Right lobe of liver (tissue), 6 donors: ENCODE data around the gene ATL1. TPM values are rescaled to one million over a fixed set of nuclear protein-coding genes. Genes with fewer than 3 reads are reported as not detected.
A peak's percentile ranks its signal among the peaks of the same experiment; 100 is the strongest.

Experiments
- ATAC-seq, 4 donors: fragments of 200-7000 bp; cut with Tn5 transposase; one replicate each; pipeline ENCODE4 v1.9.1; 2020; ENCODE audit warnings: mild to moderate bottlenecking in 4 of 4, moderate library complexity in 4 of 4
- DNase-seq, 3 donors: peaks; one replicate each; pipeline ENCODE4 v3.0.0-alpha.2; 2020
- H3K27ac ChIP-seq, 3 donors: fragments of 200-600 bp; one replicate each; pipeline ENCODE4 v1.8.0; 2022
- H3K27me3 ChIP-seq, 2 donors: fragments of 200-600 bp; one replicate each; pipeline ENCODE4 v1.8.0; 2022
- H3K36me3 ChIP-seq, 4 donors: fragments of 200-600 bp; sonication (generic) in 1 of 4; one replicate each; pipeline versions ENCODE4 v1.5.1 to v1.8.0; 2017 to 2022; ENCODE audit warnings: control low read depth in 1 of 4
- H3K4me1 ChIP-seq, 4 donors: fragments of 200-600 bp; sonication (generic) in 1 of 4; one replicate each; pipeline versions ENCODE4 v1.5.1 to v1.8.0; 2017 to 2022; ENCODE audit warnings: control low read depth in 1 of 4
- H3K4me3 ChIP-seq, 3 donors: fragments of 200-600 bp; one replicate each; pipeline ENCODE4 v1.8.0; 2022
- H3K9me3 ChIP-seq, 4 donors: fragments of 200-600 bp; sonication (generic) in 1 of 4; one replicate each; pipeline versions ENCODE4 v1.5.1 to v1.8.0; 2017 to 2022; ENCODE audit warnings: control low read depth in 1 of 4
- POLR2A ChIP-seq: fragments of 450-650 bp; IDR thresholded peaks from one replicate; pipeline ENCODE4 v1.6.1; 2017; ENCODE audit warnings: antibody characterized with exemption, mild to moderate bottlenecking
- WGBS: methylation state at CpG from one replicate; pipeline ENCODE4 v1.1.6; 2018; ENCODE audit warnings: low coverage, low lambda C conversion rate; ENCODE audit not compliant: insufficient coverage; ENCODE audit errors: missing lambda C conversion rate; 5-methylcytosine and 5-hydroxymethylcytosine counted together
- intact Hi-C, 2 donors: fragments of 100-400 bp; cut with DNase I; formaldehyde crosslinking; loops; one replicate each; pipeline versions ENCODE4 v1.11.2 to v1.14.1; 2022
- total RNA-seq, 6 experiments: library from RNA; depleted of rRNA in 2 of 6; stranded (reverse); fragments of >200 nt in 2 of 6; fragmentation: NEBNext Ultra II Directional in 3 of 6; extraction: Animal tissue kit (Norgen Biotek cat#: 25700) in 3 of 6; gene quantifications; one replicate each; pipeline versions ENCODE4 v1.1.0 to v1.2.4, GENCODE V29; 2016 to 2023
- TF ChIP-seq, protein P1 (sequence below), 4 donors: fragments of 200-600 bp in 3 of 4; fragments of 450-650 bp in 1 of 4; IDR thresholded peaks; one replicate each; pipeline versions ENCODE4 v1.5.1 to v1.8.0; 2016 to 2022; ENCODE audit warnings: antibody characterized with exemption in 4 of 4, mild to moderate bottlenecking in 2 of 4
- donor health status: DM: no; HTN: yes; CAD: no.
- donor health status: DM: no; HTN: no; CAD: no.
- donor health status: DM: no; HTN: no; CAD: no.
- donor health status: DM: no; HTN: yes; CAD: no.
- donor health status: DM: no; HTN: yes; CAD: no.

Gene ATL1
- total RNA-seq, 6 experiments from 2014 or later, result 0.18 to 0.47 (median 0.27) TPM; not detected in 1

DNA sequence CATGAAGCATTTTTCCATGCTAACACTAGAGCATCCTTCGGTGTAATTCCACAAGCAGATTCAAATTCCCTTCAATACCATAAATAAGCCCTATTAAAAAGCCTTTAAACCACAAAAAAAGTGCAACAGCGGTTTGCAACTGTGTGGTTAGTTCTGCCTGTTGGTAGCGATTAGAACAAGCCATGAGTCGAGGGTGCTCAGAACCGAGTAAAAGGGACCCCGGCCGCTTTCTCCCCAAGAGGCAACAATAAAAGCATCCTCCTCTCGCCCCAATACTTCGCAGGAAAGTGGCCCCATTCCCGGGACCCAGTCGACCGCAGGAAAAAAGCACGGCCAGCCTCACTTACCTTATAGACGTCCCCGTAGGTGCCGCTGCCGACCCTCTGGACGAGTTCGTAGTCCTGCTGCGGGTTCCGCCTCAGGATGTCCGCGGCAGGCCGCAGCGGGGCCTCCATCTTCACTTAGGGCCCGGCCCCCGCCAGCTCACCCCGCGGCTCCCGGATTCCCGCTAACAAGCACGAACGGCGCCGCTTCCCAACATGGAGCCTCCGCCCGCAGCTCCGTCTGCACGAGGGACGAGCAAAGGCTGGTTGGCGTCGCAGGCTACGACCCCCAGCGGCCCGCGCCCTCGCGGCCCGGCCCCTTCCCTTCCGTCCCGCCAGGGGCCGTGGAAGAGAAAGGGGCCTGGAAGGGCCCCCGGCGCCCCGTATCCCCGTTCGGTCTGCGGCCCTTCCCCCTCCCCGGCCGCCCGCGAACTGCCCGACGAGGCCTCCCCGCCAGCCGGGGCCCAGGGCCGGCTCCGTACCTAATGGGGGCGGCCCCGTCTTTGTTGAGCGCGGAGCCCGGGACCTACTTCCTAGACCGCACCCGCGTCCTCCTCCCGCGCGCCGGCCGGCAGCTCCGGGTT lies 28.1 kb upstream of the ATL1 start:
- peak; percentile 53 to 68 (median 62) for ATAC-seq
- TF ChIP-seq, protein P1, sequence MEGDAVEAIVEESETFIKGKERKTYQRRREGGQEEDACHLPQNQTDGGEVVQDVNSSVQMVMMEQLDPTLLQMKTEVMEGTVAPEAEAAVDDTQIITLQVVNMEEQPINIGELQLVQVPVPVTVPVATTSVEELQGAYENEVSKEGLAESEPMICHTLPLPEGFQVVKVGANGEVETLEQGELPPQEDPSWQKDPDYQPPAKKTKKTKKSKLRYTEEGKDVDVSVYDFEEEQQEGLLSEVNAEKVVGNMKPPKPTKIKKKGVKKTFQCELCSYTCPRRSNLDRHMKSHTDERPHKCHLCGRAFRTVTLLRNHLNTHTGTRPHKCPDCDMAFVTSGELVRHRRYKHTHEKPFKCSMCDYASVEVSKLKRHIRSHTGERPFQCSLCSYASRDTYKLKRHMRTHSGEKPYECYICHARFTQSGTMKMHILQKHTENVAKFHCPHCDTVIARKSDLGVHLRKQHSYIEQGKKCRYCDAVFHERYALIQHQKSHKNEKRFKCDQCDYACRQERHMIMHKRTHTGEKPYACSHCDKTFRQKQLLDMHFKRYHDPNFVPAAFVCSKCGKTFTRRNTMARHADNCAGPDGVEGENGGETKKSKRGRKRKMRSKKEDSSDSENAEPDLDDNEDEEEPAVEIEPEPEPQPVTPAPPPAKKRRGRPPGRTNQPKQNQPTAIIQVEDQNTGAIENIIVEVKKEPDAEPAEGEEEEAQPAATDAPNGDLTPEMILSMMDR (IDR thresholded peaks at IDR 0.05), result no peak
- TF ChIP-seq POLR2A, result no peak
- intact Hi-C loops, result loop anchor here (5.0 to 10.0 kb wide), 2 partner anchors 207 to 215 kb away; no protein-coding TSS in a partner anchor
- 4% methylated on average over 11 of the region's 82 CpGs for WGBS
- H3K9me3 ChIP-seq, result no peaks in the 10 kb centered on the region
- H3K4me1 ChIP-seq, result peaks cover 0 to 15% (median 6%) of the 10 kb centered on the region in 4 donors
- peak; percentile 64 to 65 (median 64) for DNase-seq
- H3K27me3 ChIP-seq, result no peaks in the 10 kb centered on the region
- peak overlapping the region; percentile 87 to 94 (median 90) for H3K27ac ChIP-seq
- peak overlapping the region; percentile 77 to 90 (median 85) for H3K4me3 ChIP-seq
- H3K36me3 ChIP-seq, result peaks cover 0 to 3% (median 0%) of the 10 kb centered on the region in 4 donors

DNA sequence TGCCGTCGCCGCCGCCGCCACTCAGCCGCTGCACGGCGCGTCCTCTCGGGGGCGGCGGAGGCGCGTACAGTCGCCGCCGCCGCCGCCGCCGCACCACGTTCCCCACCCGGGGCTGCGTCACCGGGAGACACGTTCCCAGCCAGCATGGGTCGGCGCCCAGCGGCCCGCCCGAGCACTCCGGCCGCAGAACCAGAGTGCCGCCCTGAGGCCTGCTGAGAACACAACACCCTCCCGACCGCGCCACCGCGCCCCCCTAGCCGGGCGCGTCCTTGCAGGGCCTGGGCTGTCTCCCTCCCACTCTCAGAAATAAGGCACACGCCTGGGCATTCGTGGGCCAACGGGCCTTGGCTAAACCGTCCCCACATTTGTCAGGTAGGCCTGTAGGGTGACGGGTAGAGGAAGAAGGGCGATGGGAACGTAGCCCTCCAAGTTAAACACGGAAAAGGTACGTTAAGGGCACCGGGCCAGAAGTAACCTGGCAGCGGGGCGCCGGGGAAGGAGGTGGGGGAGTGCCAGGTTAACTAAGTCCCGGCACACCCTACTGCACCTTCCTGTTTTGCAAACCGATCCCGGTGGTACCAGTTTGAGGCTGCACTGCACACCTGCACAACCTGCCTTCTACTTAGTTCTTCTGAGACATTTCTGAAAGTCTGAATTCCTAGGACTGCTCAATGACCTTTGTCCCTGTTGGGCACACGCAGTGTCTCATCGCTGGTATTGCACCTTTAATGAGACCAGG lies 27.3 kb upstream of the ATL1 start, which contains the start of gene MAP4K5:
Gene MAP4K5, minus strand, starts transcription at position 68 of the 739 bp plus-strand sequence. CDS start 520 bp downstream, outside the sequence.
- H3K4me3 ChIP-seq, result peak within 1 kb of the TSS; percentile 77 to 90 (median 85)
- no peaks in the 10 kb centered on the region for H3K27me3 ChIP-seq
- H3K9me3 ChIP-seq, result no peaks in the 10 kb centered on the region
- TF ChIP-seq POLR2A, result peak; percentile 72
- TF ChIP-seq, protein P1 (IDR thresholded peaks at IDR 0.05), result peak; percentile 83 to 97 (median 92)
- ATAC-seq (peak; percentile 98 to 100 (median 99)), DNase-seq (peak; percentile 92 to 95 (median 94))
- H3K27ac ChIP-seq, result peak within 1 kb of the TSS; percentile 87 to 94 (median 90)
- H3K36me3 ChIP-seq, result peaks cover 0 to 3% (median 0%) of the 10 kb centered on the region in 4 donors
- intact Hi-C loops, result loop anchor here (5.0 to 10.0 kb wide), 2 partner anchors 208 to 215 kb away; no protein-coding TSS in a partner anchor
- H3K4me1 ChIP-seq, result peaks cover 0 to 15% (median 6%) of the 10 kb centered on the region in 4 donors
- 0% methylated on average over 6 of the region's 60 CpGs for WGBS

DNA sequence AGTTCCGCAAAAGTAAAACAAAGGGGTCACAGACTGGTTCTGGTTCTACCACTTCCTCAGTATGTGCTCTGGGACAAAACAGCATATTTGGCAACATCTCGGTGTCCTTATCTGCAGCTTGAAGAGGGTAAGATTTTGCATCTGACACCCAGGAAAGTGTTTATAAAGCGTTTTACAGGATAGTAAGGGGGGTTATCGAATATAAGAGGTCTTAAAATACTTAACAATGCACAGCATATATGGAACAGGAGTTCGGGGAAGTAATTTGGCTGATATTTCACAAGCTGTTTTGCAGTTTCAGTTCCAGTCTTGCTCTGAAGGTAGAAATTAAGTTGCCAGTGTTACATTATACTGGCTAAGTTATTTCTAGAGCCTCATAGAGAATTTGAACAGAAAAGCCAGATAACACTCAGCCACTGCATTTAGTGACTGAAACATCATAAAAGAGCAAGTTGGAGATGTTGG lies 26.7 kb upstream of the ATL1 start:
- intact Hi-C loops, result loop anchor here (5.0 to 10.0 kb wide), 2 partner anchors 208 to 216 kb away; no protein-coding TSS in a partner anchor

More for the DNA sequence above, 26.7 kb upstream of the ATL1 start:
- ATAC-seq (no peak), DNase-seq (no peak)
- no peaks in the 10 kb centered on the region for H3K9me3 ChIP-seq
- H3K27ac ChIP-seq, result peak overlapping the region in 2 of 3 donors; percentile 1 to 90
- no peaks in the 10 kb centered on the region for H3K27me3 ChIP-seq
- no peak for TF ChIP-seq POLR2A
- TF ChIP-seq, protein P1 (IDR thresholded peaks at IDR 0.05), result no peak
- 16% methylated on average over 5 of the region's 5 CpGs for WGBS
- peaks cover 0 to 15% (median 6%) of the 10 kb centered on the region in 4 donors for H3K4me1 ChIP-seq
- peak overlapping the region in 2 of 3 donors; percentile 77 to 90 for H3K4me3 ChIP-seq
- peaks cover 0 to 3% (median 0%) of the 10 kb centered on the region in 4 donors for H3K36me3 ChIP-seq
